ENCODE data around the gene PPP1R12C. TPM values are rescaled to one million over a fixed set of nuclear protein-coding genes. Genes with fewer than 3 reads are reported as not detected.
A peak's percentile ranks its signal among the peaks of the same experiment; 100 is the strongest.

The PPP1R12C gene
- polyA plus RNA-seq, 1 experiment = 50.8 TPM

GRCh38 chr19:55118401-55118991 is 1.1 kb upstream of the PPP1R12C start:
- ChIA-PET CTCF (interaction anchor here (1.0 to 2.1 kb wide), 3 partner anchors 14 to 299 kb away, joined by 3 to 12 read pairs (median 3); no protein-coding TSS in a partner anchor), POLR2A (no interaction called here)
- Histone ChIP-seq H3K4me3 (ENCODE audit: low read depth, low read length) (peak overlapping the region; percentile 97), H3K27me3 (ENCODE audit: control insufficient read depth, insufficient read depth, low read length) (no peaks in the 10 kb centered on the region; the same call in 1 of the 2 replicates), H3K36me3 (ENCODE audit: control insufficient read depth, insufficient read depth, low read length) (peaks cover 1% of the 10 kb centered on the region)
- DNase-seq (ENCODE audit: low read depth) = no peak
- TF ChIP-seq CTCF (IDR thresholded peaks at IDR 0.05; ENCODE audit: insufficient read depth, low read depth, low read length) = no peak

- CTCF ChIA-PET = interaction anchor here (0.5 to 2.1 kb wide), 6 partner anchors 13 to 300 kb away, joined by 3 to 12 read pairs (median 3); no protein-coding TSS in a partner anchor
These were observed 390 bp upstream of the PPP1R12C start for GRCh38 chr19:55117663-55118391.

GRCh38 chr19:55116232-55116858 is 1.1 kb downstream of the PPP1R12C start:
- no peak for DNase-seq (ENCODE audit: low read depth)
- peak; percentile 12; the same call in 1 of the 2 replicates for TF ChIP-seq CTCF (IDR thresholded peaks at IDR 0.05; ENCODE audit: insufficient read depth, low read depth, low read length)
- Histone ChIP-seq H3K36me3 (ENCODE audit: control insufficient read depth, insufficient read depth, low read length) (peaks cover 4% of the 10 kb centered on the region), H3K27me3 (ENCODE audit: control insufficient read depth, insufficient read depth, low read length) (no peaks in the 10 kb centered on the region), H3K4me3 (ENCODE audit: low read depth, low read length) (peak overlapping the region; percentile 97)
- POLR2A ChIA-PET = no interaction called here
- CTCF ChIA-PET = no interaction called here

More at GRCh38 chr19:55117663-55118391, 390 bp upstream of the PPP1R12C start:
- H3K4me3 ChIP-seq (ENCODE audit: low read depth, low read length) = peak overlapping the region; percentile 97
- no peak for TF ChIP-seq CTCF (IDR thresholded peaks at IDR 0.05; ENCODE audit: insufficient read depth, low read depth, low read length)
- H3K36me3 ChIP-seq (ENCODE audit: control insufficient read depth, insufficient read depth, low read length) = peaks cover 1% of the 10 kb centered on the region
- no peaks in the 10 kb centered on the region; the same call in 1 of the 2 replicates for H3K27me3 ChIP-seq (ENCODE audit: control insufficient read depth, insufficient read depth, low read length)
- POLR2A ChIA-PET = no interaction called here
- DNase-seq (ENCODE audit: low read depth) = peak; percentile 94

GRCh38 chr19:55115446-55116065 is 1.9 kb downstream of the PPP1R12C start:
- no peak for TF ChIP-seq CTCF (IDR thresholded peaks at IDR 0.05; ENCODE audit: insufficient read depth, low read depth, low read length)
- POLR2A ChIA-PET = no interaction called here
- Histone ChIP-seq H3K4me3 (ENCODE audit: low read depth, low read length) (peak overlapping the region; percentile 97), H3K36me3 (ENCODE audit: control insufficient read depth, insufficient read depth, low read length) (peaks cover 4% of the 10 kb centered on the region), H3K27me3 (ENCODE audit: control insufficient read depth, insufficient read depth, low read length) (no peaks in the 10 kb centered on the region)
- CTCF ChIA-PET = interaction anchor here (0.7 kb wide), 1 partner anchor 26 kb away, joined by 3 read pairs; no protein-coding TSS in a partner anchor
- DNase-seq (ENCODE audit: low read depth) = no peak
